ENCODE data around the gene COMMD8.

DNA sequence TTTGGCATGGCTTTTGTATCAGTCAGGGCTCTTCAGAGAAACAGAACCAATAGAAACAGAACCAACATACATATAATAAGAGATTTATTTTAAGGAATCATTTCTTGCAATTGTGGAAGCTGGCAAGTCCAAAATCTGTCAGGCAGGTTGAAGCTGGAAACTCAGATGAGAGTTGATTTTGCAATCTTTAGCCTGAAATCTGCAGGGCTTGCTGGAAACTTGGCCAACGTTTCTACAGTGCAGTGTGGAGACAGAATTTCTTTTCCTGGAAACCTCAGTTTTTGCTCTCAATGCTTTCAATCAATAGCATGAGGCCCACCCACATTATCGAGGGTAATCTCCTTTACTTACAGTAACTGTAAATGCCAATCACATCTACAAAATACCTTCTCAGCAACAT is 45.4 kb downstream of the COMMD8 start:
- TF ChIP-seq CTCF (IDR thresholded peaks at IDR 0.05) (no peak), EP300 (IDR thresholded peaks at IDR 0.05) (no peak), POLR2AphosphoS5 (IDR thresholded peaks at IDR 0.05) (no peak), POLR2A (IDR thresholded peaks at IDR 0.05) (no peak)
